HepG2 (cell line): Measurements from ENCODE around the gene FOXR1. TPM values are rescaled to one million over a fixed set of nuclear protein-coding genes. Genes with fewer than 3 reads are reported as not detected.
A peak's percentile ranks its signal among the peaks of the same experiment; 100 is the strongest.

Experiments used
- ARID5B ChIP-seq: IDR thresholded peaks from 2 replicates; pipeline ENCODE4 v1.4.0; 2020; ENCODE audit warnings: mild to moderate bottlenecking, missing genetic modification reagents
- BORCS8-MEF2B ChIP-seq: sonication (generic); formaldehyde crosslinking; IDR thresholded peaks from 2 replicates; pipeline ENCODE4 v1.8.0; 2022; ENCODE audit warnings: mild to moderate bottlenecking, missing genetic modification reagents
- GMEB1 ChIP-seq: sonication (generic); formaldehyde crosslinking; IDR thresholded peaks from 2 replicates; pipeline ENCODE4 v1.5.1; 2020; ENCODE audit warnings: missing genetic modification reagents, mild to moderate bottlenecking, borderline replicate concordance
- GMEB2 ChIP-seq: IDR thresholded peaks from 2 replicates; pipeline ENCODE4 v1.6.1; 2016; ENCODE audit warnings: missing biosample characterization, missing genetic modification reagents, low read depth
- HNF4G ChIP-seq, 2 experiments: sonication (generic) in 1 of 2; formaldehyde crosslinking in 1 of 2; IDR thresholded peaks; 2 replicates each; pipeline versions ENCODE4 v1.4.0 to v1.6.1; 2011 to 2020; ENCODE audit warnings: borderline replicate concordance in 2 of 2, low read depth in 2 of 2, mild to moderate bottlenecking in 2 of 2, low read length in 1 of 2, missing genetic modification reagents in 1 of 2, moderate library complexity in 1 of 2
- KMT2A ChIP-seq: sonication (generic); formaldehyde crosslinking; IDR thresholded peaks from 2 replicates; pipeline ENCODE4 v1.4.0; 2020; ENCODE audit warnings: missing genetic modification reagents
- MATR3 ChIP-seq: sonication (generic); formaldehyde crosslinking; IDR thresholded peaks from 2 replicates; pipeline ENCODE4 v1.4.0; 2020; ENCODE audit warnings: missing genetic modification reagents
- MTA1 ChIP-seq: sonication (generic); formaldehyde crosslinking; IDR thresholded peaks from 2 replicates; pipeline ENCODE4 v1.4.0; 2020; ENCODE audit warnings: missing genetic modification reagents, mild to moderate bottlenecking, borderline replicate concordance
- MTA3 ChIP-seq: sonication (generic); formaldehyde crosslinking; IDR thresholded peaks from 2 replicates; pipeline ENCODE4 v1.4.0; 2020; ENCODE audit warnings: missing genetic modification reagents
- MTERF4 ChIP-seq: sonication (generic); formaldehyde crosslinking; IDR thresholded peaks from 2 replicates; pipeline ENCODE4 v1.8.0; 2023; ENCODE audit warnings: mild to moderate bottlenecking, missing genetic modification reagents
- MTF1 ChIP-seq: sonication (generic); formaldehyde crosslinking; IDR thresholded peaks from 2 replicates; pipeline ENCODE4 v1.5.0; 2020; ENCODE audit warnings: missing genetic modification reagents
- PITX1 ChIP-seq: sonication (generic); formaldehyde crosslinking; IDR thresholded peaks from 2 replicates; pipeline ENCODE4 v1.5.1; 2020; ENCODE audit warnings: mild to moderate bottlenecking, missing genetic modification reagents
- SP4 ChIP-seq: sonication (generic); formaldehyde crosslinking; IDR thresholded peaks from 2 replicates; pipeline ENCODE4 v1.8.1; 2023; ENCODE audit warnings: mild to moderate bottlenecking, missing genetic modification reagents
- SRSF1 ChIP-seq: fragments of 200-400 bp; formaldehyde crosslinking; optimal IDR thresholded peaks from 2 replicates; pipeline ENCODE3; 2017; ENCODE audit warnings: mild to moderate bottlenecking, low read depth, low read length, moderate library complexity
- TOPORS ChIP-seq: sonication (generic); formaldehyde crosslinking; IDR thresholded peaks from 2 replicates; pipeline ENCODE4 v1.8.0; 2023; ENCODE audit warnings: mild to moderate bottlenecking, missing genetic modification reagents
- YEATS2 ChIP-seq: sonication (generic); formaldehyde crosslinking; IDR thresholded peaks from 2 replicates; pipeline ENCODE4 v1.4.0; 2020; ENCODE audit warnings: missing genetic modification reagents, borderline replicate concordance
- YY1 ChIP-seq: IDR thresholded peaks from 2 replicates; pipeline ENCODE4 v1.6.1; 2011; ENCODE audit warnings: low read length, low read depth, moderate library complexity, mild to moderate bottlenecking; ENCODE audit not compliant: insufficient read depth, insufficient replicate concordance
- ZBTB7A ChIP-seq: sonication (generic); formaldehyde crosslinking; IDR thresholded peaks from 2 replicates; pipeline ENCODE4 v1.8.0; 2022; ENCODE audit warnings: mild to moderate bottlenecking, missing genetic modification reagents
- ZNF138 ChIP-seq: sonication (generic); formaldehyde crosslinking; IDR thresholded peaks from 2 replicates; pipeline ENCODE4 v1.5.0; 2020; ENCODE audit warnings: mild to moderate bottlenecking, low read depth, missing genetic modification reagents
- ZNF17 ChIP-seq: sonication (generic); formaldehyde crosslinking; IDR thresholded peaks from 2 replicates; pipeline ENCODE4 v1.5.0; 2020; ENCODE audit warnings: mild to moderate bottlenecking, missing genetic modification reagents
- ZNF263 ChIP-seq: sonication (generic); formaldehyde crosslinking; IDR thresholded peaks from 2 replicates; pipeline ENCODE4 v1.4.0; 2020; ENCODE audit warnings: missing genetic modification reagents
- polyA plus RNA-seq, 8 experiments: library from polyadenylated mRNA; depleted of rRNA in 3 of 8; stranded (reverse) in 7 of 8; unstranded in 1 of 8; fragments of >200 nt; fragmentation: Illumina TruSeq in 4 of 8; extraction: Trizol in 4 of 8; gene quantifications; 2 replicates each; pipeline versions ENCODE4 v1.2.1 to v1.2.3, GENCODE V29; 2011 to 2016; ENCODE audit warnings: low read depth in 4 of 8, missing spikeins in 1 of 8, mixed read lengths in 1 of 8; ENCODE audit not compliant: insufficient read depth in 1 of 8
- total RNA-seq, 5 experiments: library from RNA; depleted of rRNA; stranded (reverse); fragments of >200 nt; fragmentation: Illumina TruSeq; extraction: Trizol; gene quantifications; 2 replicates each; pipeline ENCODE4 v1.2.3, GENCODE V29; 2016; ENCODE audit warnings: low read depth in 1 of 5

FOXR1 gene
- total and polyA plus RNA-seq, 2 of the 13 experiments (the other 11 are each of a cell fraction or from before 2014, with no cell fraction given) = not detected

GRCh38 chr11:119025978-119026766, 54.6 kb downstream of the FOXR1 start (continued):
- TF ChIP-seq GMEB1 (no peak), MTA3 (CRISPR knock-in tag) (no peak), ZBTB7A (CRISPR knock-in tag) (no peak), PITX1 (CRISPR knock-in tag) (no peak), KMT2A (no peak), ZNF17 (CRISPR knock-in tag) (no peak), ARID5B (CRISPR knock-in tag) (no peak), ZNF138 (CRISPR knock-in tag) (no peak), ZNF263 (no peak), MTA1 (no peak; the same call in 1 of the 2 replicates), YEATS2 (CRISPR knock-in tag) (no peak), BORCS8-MEF2B (no peak), TOPORS (CRISPR knock-in tag) (no peak), SP4 (CRISPR knock-in tag) (no peak), YY1 (no peak), GMEB2 (CRISPR knock-in tag) (no peak), SRSF1 (no peak), MTF1 (CRISPR knock-in tag) (no peak), MTERF4 (CRISPR knock-in tag) (no peak), MATR3 (CRISPR knock-in tag) (no peak), HNF4G (IDR thresholded peaks at IDR 0.05; ENCODE audit: borderline replicate concordance, low read depth, low read length) (peak; percentile 68), HNF4G (CRISPR knock-in tag; IDR thresholded peaks at IDR 0.05; ENCODE audit: borderline replicate concordance, low read depth) (no peak)
